ENCODE measurements around the gene DMWD. TPM values are rescaled to one million over a fixed set of nuclear protein-coding genes. Genes with fewer than 3 reads are reported as not detected.

DMWD gene, protein sequence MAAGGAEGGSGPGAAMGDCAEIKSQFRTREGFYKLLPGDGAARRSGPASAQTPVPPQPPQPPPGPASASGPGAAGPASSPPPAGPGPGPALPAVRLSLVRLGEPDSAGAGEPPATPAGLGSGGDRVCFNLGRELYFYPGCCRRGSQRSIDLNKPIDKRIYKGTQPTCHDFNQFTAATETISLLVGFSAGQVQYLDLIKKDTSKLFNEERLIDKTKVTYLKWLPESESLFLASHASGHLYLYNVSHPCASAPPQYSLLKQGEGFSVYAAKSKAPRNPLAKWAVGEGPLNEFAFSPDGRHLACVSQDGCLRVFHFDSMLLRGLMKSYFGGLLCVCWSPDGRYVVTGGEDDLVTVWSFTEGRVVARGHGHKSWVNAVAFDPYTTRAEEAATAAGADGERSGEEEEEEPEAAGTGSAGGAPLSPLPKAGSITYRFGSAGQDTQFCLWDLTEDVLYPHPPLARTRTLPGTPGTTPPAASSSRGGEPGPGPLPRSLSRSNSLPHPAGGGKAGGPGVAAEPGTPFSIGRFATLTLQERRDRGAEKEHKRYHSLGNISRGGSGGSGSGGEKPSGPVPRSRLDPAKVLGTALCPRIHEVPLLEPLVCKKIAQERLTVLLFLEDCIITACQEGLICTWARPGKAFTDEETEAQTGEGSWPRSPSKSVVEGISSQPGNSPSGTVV
- 53.5 and 54.8 TPM in 2 replicates for total RNA-seq

DNA sequence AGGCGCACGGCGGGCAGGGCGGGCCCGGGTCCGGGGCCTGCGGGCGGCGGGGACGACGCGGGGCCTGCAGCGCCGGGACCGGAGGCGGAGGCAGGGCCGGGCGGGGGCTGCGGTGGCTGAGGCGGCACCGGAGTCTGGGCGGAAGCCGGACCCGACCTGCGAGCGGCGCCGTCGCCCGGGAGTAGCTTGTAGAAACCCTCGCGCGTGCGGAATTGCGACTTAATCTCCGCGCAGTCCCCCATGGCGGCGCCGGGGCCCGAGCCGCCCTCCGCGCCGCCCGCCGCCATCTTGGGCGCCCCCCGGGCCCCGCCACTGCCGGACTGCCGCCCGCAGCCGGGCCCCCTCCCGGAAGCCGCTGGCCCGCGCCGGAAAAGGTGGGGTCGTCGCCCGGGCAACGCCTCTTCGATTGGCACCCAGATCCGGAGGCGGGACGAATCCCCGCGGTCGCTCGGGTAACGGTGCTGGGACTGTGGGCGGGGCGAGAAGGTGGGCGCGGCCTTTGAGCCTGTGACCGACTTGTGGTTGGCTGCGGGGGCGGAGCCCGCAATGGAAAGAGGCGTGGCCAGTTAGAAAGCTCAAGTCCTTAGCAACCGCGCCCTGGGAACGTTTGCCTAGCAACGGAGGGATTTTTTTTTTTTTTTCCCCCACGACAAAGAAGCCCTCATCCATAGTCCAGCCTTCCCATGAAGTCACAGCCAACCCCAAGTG, at the start of gene DMWD:
Gene DMWD, minus strand, starts transcription at position 376 of the 708 bp plus-strand sequence. Its CDS starts 89 bp downstream, at position 287.
- peak within 1 kb of the TSS; percentile 92 for H3K4me3 ChIP-seq (ENCODE audit: low read depth, low read length)
- TF ChIP-seq, protein P1, sequence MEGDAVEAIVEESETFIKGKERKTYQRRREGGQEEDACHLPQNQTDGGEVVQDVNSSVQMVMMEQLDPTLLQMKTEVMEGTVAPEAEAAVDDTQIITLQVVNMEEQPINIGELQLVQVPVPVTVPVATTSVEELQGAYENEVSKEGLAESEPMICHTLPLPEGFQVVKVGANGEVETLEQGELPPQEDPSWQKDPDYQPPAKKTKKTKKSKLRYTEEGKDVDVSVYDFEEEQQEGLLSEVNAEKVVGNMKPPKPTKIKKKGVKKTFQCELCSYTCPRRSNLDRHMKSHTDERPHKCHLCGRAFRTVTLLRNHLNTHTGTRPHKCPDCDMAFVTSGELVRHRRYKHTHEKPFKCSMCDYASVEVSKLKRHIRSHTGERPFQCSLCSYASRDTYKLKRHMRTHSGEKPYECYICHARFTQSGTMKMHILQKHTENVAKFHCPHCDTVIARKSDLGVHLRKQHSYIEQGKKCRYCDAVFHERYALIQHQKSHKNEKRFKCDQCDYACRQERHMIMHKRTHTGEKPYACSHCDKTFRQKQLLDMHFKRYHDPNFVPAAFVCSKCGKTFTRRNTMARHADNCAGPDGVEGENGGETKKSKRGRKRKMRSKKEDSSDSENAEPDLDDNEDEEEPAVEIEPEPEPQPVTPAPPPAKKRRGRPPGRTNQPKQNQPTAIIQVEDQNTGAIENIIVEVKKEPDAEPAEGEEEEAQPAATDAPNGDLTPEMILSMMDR (IDR thresholded peaks at IDR 0.05; ENCODE audit: insufficient read depth, low read depth, low read length) = no peak
- peak; percentile 98 for DNase-seq (ENCODE audit: low read depth)

DNA sequence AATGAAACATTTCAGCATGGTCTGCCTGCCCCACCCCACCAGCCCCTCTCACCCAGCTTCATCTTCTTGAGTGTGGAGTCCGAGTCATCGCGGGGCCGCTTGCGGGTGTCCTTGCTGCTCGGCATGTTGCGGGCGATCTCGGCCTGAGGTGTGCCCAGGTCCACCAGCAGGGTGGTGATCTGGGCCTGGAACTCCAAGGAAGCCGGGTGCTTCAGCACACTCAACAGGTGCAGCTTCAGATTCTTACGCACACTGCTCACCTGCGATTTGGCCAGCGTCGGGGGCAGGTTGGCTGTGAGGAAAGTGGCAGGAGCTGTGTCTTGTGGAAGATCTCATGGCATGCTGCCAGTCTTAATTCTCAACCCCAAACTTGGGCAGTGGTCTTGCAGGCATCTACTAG, 49.6 kb upstream of the DMWD start:
- TF ChIP-seq, protein P1 (IDR thresholded peaks at IDR 0.05; ENCODE audit: insufficient read depth, low read depth, low read length) = no peak

DNA sequence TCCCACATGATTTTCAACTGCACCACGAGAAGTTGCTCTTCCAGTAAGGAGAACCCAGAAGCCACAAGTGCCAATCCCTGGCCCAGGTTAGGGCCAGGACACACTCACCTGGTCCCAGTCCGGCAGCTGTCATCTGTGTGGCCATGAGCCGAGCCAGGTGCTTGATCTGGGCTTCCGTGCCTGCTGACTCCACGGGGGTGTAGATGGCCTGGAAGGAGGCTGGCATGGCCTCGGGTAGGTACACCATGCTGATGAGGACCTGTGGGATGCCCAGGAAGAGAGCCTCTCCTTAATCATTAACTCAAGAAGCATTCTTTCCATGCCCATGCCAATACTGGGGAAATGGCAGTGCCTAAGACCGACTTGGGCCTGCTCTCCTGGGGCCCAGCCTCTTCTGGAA, 42.3 kb upstream of the DMWD start:
- H3K4me3 ChIP-seq (ENCODE audit: low read depth, low read length) = no peak overlapping the region
- no peak for DNase-seq (ENCODE audit: low read depth)
- TF ChIP-seq, protein P1 (IDR thresholded peaks at IDR 0.05; ENCODE audit: insufficient read depth, low read depth, low read length) = no peak

More for the DNA sequence above, 49.6 kb upstream of the DMWD start:
- DNase-seq (ENCODE audit: low read depth) = no peak
- H3K4me3 ChIP-seq (ENCODE audit: low read depth, low read length) = no peak overlapping the region

DNA sequence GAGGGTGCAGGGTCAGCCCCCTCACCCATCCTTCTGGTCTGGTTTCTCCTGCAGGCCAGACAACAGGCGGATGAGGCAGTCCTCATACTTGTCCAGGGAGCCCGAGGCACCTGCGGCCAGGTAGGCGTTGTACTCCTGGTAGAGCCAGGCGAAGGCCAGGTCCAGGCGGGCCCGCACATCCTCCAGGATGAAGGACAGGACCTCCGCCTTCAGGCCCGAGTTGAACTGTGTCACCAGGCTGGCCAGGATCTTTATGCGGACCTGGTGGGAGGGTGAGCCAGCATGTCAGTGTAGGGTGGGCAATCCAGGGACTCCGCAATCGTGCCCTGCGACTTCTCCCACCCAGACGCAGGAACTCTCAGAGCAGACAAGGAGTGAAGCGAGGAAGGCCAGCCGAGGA, 36.3 kb upstream of the DMWD start:
- DNase-seq (ENCODE audit: low read depth) = no peak
- TF ChIP-seq, protein P1 (IDR thresholded peaks at IDR 0.05; ENCODE audit: insufficient read depth, low read depth, low read length) = no peak
- no peak overlapping the region for H3K4me3 ChIP-seq (ENCODE audit: low read depth, low read length)

DNA sequence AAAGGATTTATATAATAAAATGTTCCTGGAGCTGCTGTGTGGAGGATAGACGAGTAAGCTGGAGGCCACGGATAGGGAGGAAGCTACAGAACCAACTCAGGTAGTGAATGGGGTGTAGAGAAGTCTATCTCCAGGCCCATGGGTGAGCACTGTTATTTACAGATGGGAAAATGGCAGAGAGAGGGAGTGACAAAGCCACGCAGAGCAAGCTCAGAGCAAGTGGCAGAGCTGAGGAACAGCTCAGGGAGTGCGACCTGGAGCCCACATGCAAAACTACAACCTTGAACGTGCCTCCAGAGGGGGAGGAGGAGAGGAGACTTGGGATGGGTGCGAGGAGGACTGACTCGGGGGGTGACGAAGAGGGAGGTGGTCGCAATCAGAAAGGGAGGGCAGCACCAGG, 35.9 kb upstream of the DMWD start:
- TF ChIP-seq, protein P1 (IDR thresholded peaks at IDR 0.05; ENCODE audit: insufficient read depth, low read depth, low read length) = no peak
- no peak overlapping the region for H3K4me3 ChIP-seq (ENCODE audit: low read depth, low read length)
- DNase-seq (ENCODE audit: low read depth) = no peak

DNA sequence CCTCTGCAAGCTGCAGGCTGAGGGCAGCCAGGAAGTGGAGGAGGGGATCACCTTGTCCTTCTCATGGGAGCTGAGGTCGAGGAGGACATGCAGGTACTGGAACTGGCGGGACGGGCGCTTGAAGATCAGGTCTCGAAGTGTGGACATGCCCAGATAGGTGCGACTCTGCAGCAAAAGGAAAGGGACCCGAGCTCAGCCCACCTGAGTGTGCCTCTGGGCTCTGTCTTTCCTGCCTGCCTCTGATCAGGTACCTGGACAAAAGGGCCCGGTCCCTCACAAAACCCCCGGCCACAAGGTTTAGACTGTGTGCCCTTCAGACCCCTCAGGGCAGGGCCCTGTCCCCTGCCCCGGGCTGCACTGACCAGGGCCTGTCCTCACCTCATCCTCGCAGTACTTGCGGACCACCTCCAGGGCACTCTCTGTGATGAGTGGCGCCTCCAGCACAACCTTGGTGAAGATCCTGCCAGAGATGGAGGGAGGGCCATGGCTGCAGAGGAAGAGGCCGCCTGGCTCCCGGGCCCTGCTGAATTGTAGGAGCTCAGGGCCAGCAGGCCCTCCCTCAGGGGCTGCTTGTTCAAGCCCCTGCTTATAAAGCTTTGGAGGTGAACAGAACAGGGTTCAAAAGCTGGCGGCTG, 34.9 kb upstream of the DMWD start:
- TF ChIP-seq, protein P1 (IDR thresholded peaks at IDR 0.05; ENCODE audit: insufficient read depth, low read depth, low read length) = no peak
- DNase-seq (ENCODE audit: low read depth) = no peak
- H3K4me3 ChIP-seq (ENCODE audit: low read depth, low read length) = no peak overlapping the region
